Stimulated activated CD4-positive, alpha-beta T cell treated with anti-CD3 and anti-CD28 coated beads, Interleukin-1b, Interleukin-23, amount 100 ng/mL, for 24 hours (primary cell): Measurements from ENCODE around the gene TOGARAM1.

ENCODE experiments used
- DNase-seq, 4 experiments: peaks; one replicate each; pipeline ENCODE4 v3.0.0-alpha.2; 2020; ENCODE audit warnings: low read depth in 4 of 4, low spot score in 1 of 4

Gene TOGARAM1, protein sequence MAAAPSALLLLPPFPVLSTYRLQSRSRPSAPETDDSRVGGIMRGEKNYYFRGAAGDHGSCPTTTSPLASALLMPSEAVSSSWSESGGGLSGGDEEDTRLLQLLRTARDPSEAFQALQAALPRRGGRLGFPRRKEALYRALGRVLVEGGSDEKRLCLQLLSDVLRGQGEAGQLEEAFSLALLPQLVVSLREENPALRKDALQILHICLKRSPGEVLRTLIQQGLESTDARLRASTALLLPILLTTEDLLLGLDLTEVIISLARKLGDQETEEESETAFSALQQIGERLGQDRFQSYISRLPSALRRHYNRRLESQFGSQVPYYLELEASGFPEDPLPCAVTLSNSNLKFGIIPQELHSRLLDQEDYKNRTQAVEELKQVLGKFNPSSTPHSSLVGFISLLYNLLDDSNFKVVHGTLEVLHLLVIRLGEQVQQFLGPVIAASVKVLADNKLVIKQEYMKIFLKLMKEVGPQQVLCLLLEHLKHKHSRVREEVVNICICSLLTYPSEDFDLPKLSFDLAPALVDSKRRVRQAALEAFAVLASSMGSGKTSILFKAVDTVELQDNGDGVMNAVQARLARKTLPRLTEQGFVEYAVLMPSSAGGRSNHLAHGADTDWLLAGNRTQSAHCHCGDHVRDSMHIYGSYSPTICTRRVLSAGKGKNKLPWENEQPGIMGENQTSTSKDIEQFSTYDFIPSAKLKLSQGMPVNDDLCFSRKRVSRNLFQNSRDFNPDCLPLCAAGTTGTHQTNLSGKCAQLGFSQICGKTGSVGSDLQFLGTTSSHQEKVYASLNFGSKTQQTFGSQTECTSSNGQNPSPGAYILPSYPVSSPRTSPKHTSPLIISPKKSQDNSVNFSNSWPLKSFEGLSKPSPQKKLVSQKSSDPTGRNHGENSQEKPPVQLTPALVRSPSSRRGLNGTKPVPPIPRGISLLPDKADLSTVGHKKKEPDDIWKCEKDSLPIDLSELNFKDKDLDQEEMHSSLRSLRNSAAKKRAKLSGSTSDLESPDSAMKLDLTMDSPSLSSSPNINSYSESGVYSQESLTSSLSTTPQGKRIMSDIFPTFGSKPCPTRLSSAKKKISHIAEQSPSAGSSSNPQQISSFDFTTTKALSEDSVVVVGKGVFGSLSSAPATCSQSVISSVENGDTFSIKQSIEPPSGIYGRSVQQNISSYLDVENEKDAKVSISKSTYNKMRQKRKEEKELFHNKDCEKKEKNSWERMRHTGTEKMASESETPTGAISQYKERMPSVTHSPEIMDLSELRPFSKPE (N-terminal part only)

GRCh38 chr14:44961554-44962333 is at the start of gene TOGARAM1, which contains the start of gene KLHL28:
Gene TOGARAM1 (plus strand): TSS chr14:44962190. CDS start chr14:44962422, 232 bp downstream.
Gene KLHL28 (minus strand): TSS chr14:44961947. CDS start chr14:44945928, 16,019 bp downstream.
- peak; percentile 74 to 91 (median 86) for DNase-seq

DNA sequence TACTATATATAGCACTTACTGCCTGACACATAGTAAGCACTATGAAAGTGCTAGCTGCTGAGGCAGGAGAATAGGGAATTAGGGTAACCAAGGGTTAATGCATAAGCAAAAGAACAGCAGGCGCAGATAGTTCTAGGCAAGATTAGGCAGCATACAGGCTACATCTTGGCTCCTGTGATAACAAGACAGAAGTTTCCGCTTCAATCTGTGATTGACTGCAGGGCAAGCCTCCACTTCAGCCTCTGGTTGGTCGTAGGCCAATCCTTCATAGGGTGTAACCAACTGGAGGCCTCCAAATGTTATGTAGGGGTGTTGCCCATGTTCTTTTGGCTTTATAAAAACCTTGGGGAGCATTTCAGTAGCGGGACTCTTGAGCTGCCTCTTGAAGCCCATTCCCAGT is 47.1 kb upstream of the TOGARAM1 start:
- no peak for DNase-seq

- no peak for DNase-seq
Measured at GRCh38 chr14:44928793-44929192, 33.2 kb upstream of the TOGARAM1 start.

GRCh38 chr14:44935155-44935554 is 26.8 kb upstream of the TOGARAM1 start:
- DNase-seq, result no peak

- DNase-seq, result no peak
Measured at GRCh38 chr14:44937547-44937946, 24.4 kb upstream of the TOGARAM1 start.

DNA sequence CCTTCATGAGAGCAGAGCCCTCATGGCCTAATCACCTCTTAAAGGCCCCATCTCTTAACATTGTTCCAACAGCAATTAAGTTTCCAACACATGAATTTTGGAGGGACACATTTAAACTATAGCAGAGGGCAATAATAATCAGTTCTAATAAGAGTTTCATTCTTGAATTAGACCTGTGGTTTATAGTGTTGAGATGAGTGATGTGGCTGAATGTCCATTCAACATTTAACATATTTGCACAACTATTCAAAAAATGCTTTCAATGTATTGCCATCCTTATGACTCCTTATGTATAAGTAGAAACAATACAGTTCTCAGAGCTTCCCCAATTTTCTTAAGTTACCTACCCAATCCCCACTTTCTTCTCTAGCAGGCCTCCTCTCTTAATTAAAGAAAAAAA is 21.8 kb upstream of the TOGARAM1 start:
- no peak for DNase-seq

DNA sequence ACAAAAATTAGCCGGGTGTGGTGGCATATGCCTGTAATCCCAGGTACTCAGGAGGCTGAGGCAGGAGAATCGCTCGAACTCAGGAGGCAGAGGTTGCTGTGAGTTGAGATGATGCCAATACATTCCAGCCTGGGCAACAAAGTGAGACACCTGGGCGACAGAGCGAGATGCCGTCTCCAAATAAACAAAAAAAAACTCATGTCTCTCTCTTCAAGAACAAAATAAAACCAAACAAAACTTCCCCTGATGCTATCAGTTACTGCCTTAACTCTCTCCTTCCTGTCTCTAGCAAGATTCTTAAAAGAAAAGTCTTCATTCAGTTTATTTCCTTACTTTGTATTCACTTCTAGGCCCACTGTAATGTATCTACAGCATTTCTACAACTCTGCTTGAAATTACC is 21.0 kb upstream of the TOGARAM1 start:
- DNase-seq, result no peak

GRCh38 chr14:44941591-44941990 is 20.4 kb upstream of the TOGARAM1 start:
- DNase-seq, result no peak

GRCh38 chr14:44942436-44942835 is 19.6 kb upstream of the TOGARAM1 start:
- DNase-seq, result no peak

GRCh38 chr14:44944107-44944506 is 17.9 kb upstream of the TOGARAM1 start:
- DNase-seq, result no peak

DNA sequence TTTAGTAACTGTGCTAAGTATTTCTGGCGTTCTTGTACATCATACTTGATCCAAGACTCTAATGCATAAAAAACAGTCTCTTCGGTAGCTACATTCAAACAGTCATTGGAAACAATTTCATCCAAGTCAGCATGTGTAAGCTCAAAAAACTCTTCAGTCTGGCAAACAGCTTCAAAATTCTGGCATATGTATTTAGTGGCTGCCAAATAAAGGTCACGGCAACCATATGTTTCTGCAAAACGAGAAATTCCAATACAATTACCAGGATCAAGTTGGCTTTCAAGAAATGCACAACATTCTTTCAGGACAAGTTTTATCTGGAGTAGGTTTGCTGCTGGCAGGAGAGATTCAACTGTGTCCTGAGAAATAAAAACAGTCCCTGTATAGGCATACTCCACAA is 16.7 kb upstream of the TOGARAM1 start:
- no peak for DNase-seq

GRCh38 chr14:44951051-44951450 is 10.9 kb upstream of the TOGARAM1 start:
- no peak for DNase-seq

GRCh38 chr14:44952391-44953110 is 9.4 kb upstream of the TOGARAM1 start:
- DNase-seq, result no peak

GRCh38 chr14:44954750-44955149 is 7.2 kb upstream of the TOGARAM1 start:
- DNase-seq, result no peak

GRCh38 chr14:44955528-44955927 is 6.5 kb upstream of the TOGARAM1 start:
- no peak for DNase-seq

- DNase-seq, result no peak
Measured at GRCh38 chr14:44956866-44957265, 5.1 kb upstream of the TOGARAM1 start.

GRCh38 chr14:44959538-44959937 is 2.5 kb upstream of the TOGARAM1 start:
- DNase-seq, result no peak

- no peak for DNase-seq
Measured at GRCh38 chr14:44960146-44960545, 1.8 kb upstream of the TOGARAM1 start.

GRCh38 chr14:44960646-44961045 is 1.3 kb upstream of the TOGARAM1 start:
- no peak for DNase-seq

DNA sequence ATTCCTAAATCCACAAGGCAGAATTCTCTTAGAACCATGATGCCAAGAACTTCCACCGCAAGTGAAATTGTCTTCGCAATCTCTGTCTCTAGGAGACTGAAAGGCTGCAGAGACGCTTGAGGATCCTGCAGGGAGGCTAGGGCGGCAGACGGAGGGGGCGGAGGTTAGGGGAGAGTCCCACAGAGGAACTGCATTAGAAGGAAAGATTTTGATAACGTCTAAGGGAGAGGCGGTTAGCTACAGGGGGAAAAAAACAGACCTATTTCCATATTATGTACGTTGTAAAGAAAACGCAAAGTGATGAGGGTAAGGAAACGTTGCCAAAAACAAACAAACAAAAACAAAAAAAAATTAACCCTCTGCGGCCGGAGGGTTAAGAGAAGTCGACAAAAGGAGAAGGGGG is 838 bp upstream of the TOGARAM1 start:
- peak; percentile 22 to 35 (median 28) for DNase-seq
